Measurements from ENCODE around the gene SPCS2.

- no peak for TF ChIP-seq EP300 (IDR thresholded peaks at IDR 0.05)
- TF ChIP-seq CTCF (IDR thresholded peaks at IDR 0.05) = no peak
- no peak for TF ChIP-seq POLR2A (IDR thresholded peaks at IDR 0.05)
- no peak for TF ChIP-seq POLR2AphosphoS5 (IDR thresholded peaks at IDR 0.05)
Observed at GRCh38 chr11:74932169-74932568, 16.9 kb upstream of the SPCS2 start.
